DMS 273 treated with DMSO at 0.1 percent for 48 hours (cell line): ENCODE data around the gene SNX5.

Experiments used
- DNase-seq: peaks from one replicate; lab custom pipeline; 2025; lab: John Stamatoyannopoulos, UW

The SNX5 gene

GRCh38 chr20:17940224-17940971, 28.2 kb downstream of the SNX5 start:
- DNase-seq = no peak

GRCh38 chr20:17939622-17940223, 28.9 kb downstream of the SNX5 start:
- DNase-seq = no peak

GRCh38 chr20:17938871-17939619, 29.5 kb downstream of the SNX5 start:
- peak; percentile 38 for DNase-seq

GRCh38 chr20:17936761-17937732, 31.5 kb downstream of the SNX5 start:
- DNase-seq = no peak

DNA sequence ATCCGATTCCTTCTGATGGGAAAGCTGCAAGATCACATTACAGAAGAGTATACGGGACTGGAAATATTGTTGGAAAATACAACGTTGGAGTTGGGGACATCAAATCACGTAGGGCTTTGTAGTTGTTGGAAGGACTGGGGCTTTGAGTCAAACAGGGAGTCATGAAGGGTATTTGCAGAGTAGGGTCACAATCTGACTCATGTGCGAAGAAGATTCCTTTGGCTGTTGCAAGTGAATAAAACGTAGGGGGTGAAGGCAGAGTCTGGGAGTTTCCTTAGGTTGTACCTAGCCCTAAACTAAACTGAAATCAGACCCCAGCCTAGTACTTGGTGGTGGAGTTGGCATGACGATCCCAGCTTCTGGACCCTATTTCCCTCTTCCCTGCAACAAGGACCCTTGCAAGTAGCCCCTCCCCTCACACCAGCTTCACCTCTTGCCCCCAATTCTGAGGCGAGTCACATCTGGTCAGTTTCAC, 32.3 kb downstream of the SNX5 start:
- no peak for DNase-seq

- DNase-seq = no peak
Observed at GRCh38 chr20:17935761-17936160, 32.8 kb downstream of the SNX5 start.

DNA sequence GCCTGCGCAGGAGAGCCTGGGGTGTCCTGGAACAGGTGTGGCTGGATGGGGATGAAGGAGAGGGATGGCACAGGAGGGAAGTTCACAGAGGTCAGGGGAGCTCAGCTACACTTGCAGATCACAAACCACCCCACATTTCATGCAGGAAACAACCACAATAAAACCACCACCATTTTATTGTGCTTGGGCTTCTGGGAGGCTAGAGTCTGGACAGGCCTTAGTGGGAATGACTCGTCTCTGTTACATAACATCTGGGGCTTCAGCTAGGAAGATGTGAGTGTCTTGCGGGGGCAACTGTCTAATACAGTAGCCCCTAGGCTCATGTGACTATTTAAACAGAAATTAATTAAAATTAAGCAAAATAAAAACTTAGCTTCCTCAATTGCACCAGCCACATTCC, 33.4 kb downstream of the SNX5 start:
- DNase-seq = no peak

- no peak for DNase-seq
Observed at GRCh38 chr20:17934141-17934862, 34.3 kb downstream of the SNX5 start.

DNA sequence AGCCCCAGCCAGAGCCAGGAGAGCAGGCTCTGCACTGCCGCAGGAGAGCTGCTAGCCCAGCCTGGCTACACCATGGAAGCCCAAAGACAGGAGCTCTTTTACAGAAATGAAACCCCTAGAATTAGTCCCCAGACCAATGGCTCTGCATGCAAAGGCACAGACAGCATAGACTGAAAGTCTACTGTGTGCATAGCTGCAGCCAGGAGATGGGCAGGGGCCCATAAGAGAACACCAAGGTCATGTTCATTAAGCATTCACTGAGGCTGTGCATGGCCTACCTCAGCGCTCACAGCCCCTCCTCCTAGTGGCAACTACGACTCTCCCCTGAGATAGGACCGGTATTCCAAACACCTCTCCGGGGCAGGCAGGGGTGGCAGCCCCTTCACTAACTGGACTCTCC, 34.9 kb downstream of the SNX5 start:
- DNase-seq = no peak

GRCh38 chr20:17933121-17933520, 35.5 kb downstream of the SNX5 start:
- no peak for DNase-seq

DNA sequence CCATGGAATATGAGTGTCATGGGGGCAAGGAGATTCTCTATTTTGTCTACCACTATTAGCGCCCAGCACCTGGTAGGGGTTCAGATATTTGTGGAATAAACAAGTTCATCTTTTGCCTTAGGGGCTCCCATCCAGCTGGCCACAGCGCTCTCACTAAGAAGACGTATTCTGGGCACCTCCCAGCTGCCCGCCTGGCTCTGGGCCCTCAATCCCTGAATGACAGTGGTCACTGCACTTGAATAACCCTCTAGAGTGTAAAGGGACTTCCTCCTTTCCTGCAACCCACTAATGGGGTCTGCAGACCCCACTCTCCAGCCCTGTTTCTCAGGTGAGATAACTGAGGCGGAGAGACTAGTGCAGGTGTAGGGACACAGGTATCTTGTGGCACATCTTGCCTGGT, 36.2 kb downstream of the SNX5 start:
- DNase-seq = no peak

GRCh38 chr20:17931513-17931912, 37.1 kb downstream of the SNX5 start:
- DNase-seq = no peak

GRCh38 chr20:17928633-17929311, 39.8 kb downstream of the SNX5 start:
- DNase-seq = no peak

GRCh38 chr20:17928211-17928611, 40.4 kb downstream of the SNX5 start:
- no peak for DNase-seq

DNA sequence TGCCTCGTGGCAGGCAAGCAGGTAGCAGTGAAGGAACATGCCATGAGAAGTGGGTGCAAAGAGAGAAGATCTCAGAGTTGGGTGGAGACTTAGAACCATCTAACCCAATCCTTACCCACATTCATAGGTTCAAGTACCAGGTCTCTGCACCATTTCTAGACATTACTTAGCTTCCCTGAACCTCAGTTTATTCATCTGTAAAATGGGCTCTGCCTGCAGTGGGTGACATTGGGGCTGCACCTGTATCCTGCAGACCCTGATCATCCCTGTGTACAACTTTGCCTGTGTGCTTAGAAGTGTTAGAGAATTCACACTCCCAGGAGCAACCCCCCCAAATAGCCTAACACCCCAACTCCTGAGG, 42.7 kb downstream of the SNX5 start:
- no peak for DNase-seq

GRCh38 chr20:17925141-17925939, 43.3 kb downstream of the SNX5 start:
- no peak for DNase-seq

GRCh38 chr20:17921774-17922173, 46.8 kb downstream of the SNX5 start:
- DNase-seq = no peak

GRCh38 chr20:17919149-17919548, 49.4 kb downstream of the SNX5 start:
- no peak for DNase-seq

- no peak for DNase-seq
Observed at GRCh38 chr20:17917832-17918618, 50.6 kb downstream of the SNX5 start.
